Measurements from ENCODE around the gene LDLRAP1.

DNA sequence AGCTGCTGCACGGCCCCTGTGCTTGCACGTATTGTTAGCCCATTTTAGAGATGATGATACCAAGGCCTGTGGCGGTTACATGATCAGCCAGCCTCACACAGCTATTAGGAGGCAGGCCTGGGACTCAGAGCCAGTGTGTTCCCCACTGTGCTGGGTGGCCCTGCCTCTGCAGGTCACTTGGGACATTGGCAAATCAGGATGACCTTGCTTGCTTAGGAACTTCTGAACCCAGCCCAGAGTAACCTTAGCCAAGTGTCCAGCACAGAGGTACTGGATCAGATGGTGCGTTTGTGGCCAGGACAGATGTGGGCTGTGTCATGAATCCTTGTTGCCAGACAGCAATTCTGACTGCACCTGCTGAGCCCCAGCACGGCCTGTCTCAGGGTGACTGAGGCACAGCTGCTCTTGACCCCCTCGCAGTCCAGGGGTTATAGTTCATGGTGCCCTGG is 28.1 kb downstream of the LDLRAP1 start:
- TF ChIP-seq GATA2 (IDR thresholded peaks at IDR 0.05; ENCODE audit: low read depth, low read length) (no peak), GATA3 (IDR thresholded peaks at IDR 0.05; ENCODE audit: low read depth, low read length) (no peak)
